Measurements from ENCODE around the gene APBA1. TPM values are rescaled to one million over a fixed set of nuclear protein-coding genes. Genes with fewer than 3 reads are reported as not detected.

APBA1 gene
- total and polyA plus RNA-seq, 2 of the 4 experiments (the other 2 are of a cell fraction) = 3.8 to 5.1 TPM

DNA sequence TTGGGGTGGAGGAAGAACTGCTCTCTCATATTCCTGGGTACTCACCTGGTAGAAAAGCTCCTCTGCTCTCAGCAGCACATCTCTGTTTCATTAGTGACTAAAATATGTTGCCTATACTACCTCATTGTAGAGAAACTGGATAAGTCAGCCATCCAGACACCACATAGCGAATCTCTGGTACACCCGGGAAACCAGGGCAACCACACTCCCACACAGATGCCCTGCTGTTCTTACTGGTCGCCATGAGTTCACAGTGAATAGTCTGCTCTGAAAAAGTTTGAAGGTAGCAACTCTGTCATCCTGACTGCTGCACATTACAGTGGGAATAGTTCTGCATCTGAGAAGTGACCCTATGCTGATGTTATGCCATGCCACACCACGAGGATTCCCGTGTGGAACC lies 212.2 kb downstream of the APBA1 start:
- Histone ChIP-seq H3K4me1 (ENCODE audit: control insufficient read depth, insufficient read depth, low read length) (no peaks in the 10 kb centered on the region), H3K9ac (ENCODE audit: low read depth, low read length) (no peak overlapping the region), H2BK20ac (ENCODE audit: low read depth, low read length) (no peak overlapping the region), H2AFZ (replicated peaks; ENCODE audit: low read length, poor library complexity) (no peak overlapping the region), H4K5ac (ENCODE audit: low read depth, low read length) (no peak overlapping the region), H3K27ac (ENCODE audit: insufficient read depth, low read length) (no peak overlapping the region), H3K4me2 (ENCODE audit: low read depth, low read length) (no peak overlapping the region), H3K23ac (ENCODE audit: low read depth, low read length) (no peak overlapping the region), H3K4me3 (ENCODE audit: insufficient read depth, low read depth, low read length) (no peak overlapping the region), H2BK15ac (ENCODE audit: low read depth, low read length) (no peak overlapping the region), H4K8ac (ENCODE audit: low read depth in 2 of 2, low read length in 2 of 2) (no peak overlapping the region), H4K20me1 (ENCODE audit: insufficient read depth, low read length) (no peaks in the 10 kb centered on the region), H2BK120ac (ENCODE audit: low read depth, low read length) (no peak overlapping the region), H2BK5ac (ENCODE audit: low read depth, low read length, poor library complexity, severe bottlenecking) (no peak overlapping the region), H2AK9ac (replicated peaks; ENCODE audit: low read depth, low read length, poor library complexity) (no peak overlapping the region), H3K18ac (ENCODE audit: low read depth, low read length) (no peak overlapping the region), H3K9me3 (ENCODE audit: control insufficient read depth, insufficient read depth, low read length) (no peaks in the 10 kb centered on the region), H3K27me3 (ENCODE audit: control insufficient read depth, insufficient read depth, low read length) (no peaks in the 10 kb centered on the region), H3K14ac (replicated peaks; ENCODE audit: low read depth, low read length) (no peak overlapping the region), H3K36me3 (ENCODE audit: control insufficient read depth, insufficient read depth, low read length) (no peaks in the 10 kb centered on the region), H3K79me1 (ENCODE audit: low read depth in 1 of 2, low read length in 2 of 2) (no peaks in the 10 kb centered on the region), H2AK5ac (ENCODE audit: low read depth, low read length) (no peak overlapping the region), H3K4ac (ENCODE audit: low read depth, low read length) (no peak overlapping the region), H3K9me1 (ENCODE audit: insufficient read depth, low read length) (no peaks in the 10 kb centered on the region), H4K91ac (ENCODE audit: insufficient read depth, low read depth, low read length) (no peak overlapping the region), H3K56ac (ENCODE audit: extremely low read depth, insufficient read depth, low read length) (no peak overlapping the region)
- TF ChIP-seq CHD1 (IDR thresholded peaks at IDR 0.05; ENCODE audit: low read depth, low read length) (no peak), NFE2L2 (IDR thresholded peaks at IDR 0.05; ENCODE audit: low read depth, low read length) (no peak), CEBPB (IDR thresholded peaks at IDR 0.05; ENCODE audit: low read depth, low read length) (no peak), FOS (IDR thresholded peaks at IDR 0.05; ENCODE audit: low read depth, low read length) (no peak), MAZ (IDR thresholded peaks at IDR 0.05; ENCODE audit: borderline replicate concordance, low read depth, low read length) (no peak), RFX5 (IDR thresholded peaks at IDR 0.05; ENCODE audit: low read depth, low read length) (no peak), RCOR1 (IDR thresholded peaks at IDR 0.05; ENCODE audit: insufficient replicate concordance, low read length) (no peak), MXI1 (IDR thresholded peaks at IDR 0.05; ENCODE audit: borderline replicate concordance, low read depth, low read length) (no peak), MAFK (IDR thresholded peaks at IDR 0.05; ENCODE audit: low read depth, low read length) (no peak), POLR2A (IDR thresholded peaks at IDR 0.05; ENCODE audit: low read depth, low read length) (no peak), RAD21 (IDR thresholded peaks at IDR 0.05; ENCODE audit: low read length) (no peak)
- TF ChIP-seq, protein P1, sequence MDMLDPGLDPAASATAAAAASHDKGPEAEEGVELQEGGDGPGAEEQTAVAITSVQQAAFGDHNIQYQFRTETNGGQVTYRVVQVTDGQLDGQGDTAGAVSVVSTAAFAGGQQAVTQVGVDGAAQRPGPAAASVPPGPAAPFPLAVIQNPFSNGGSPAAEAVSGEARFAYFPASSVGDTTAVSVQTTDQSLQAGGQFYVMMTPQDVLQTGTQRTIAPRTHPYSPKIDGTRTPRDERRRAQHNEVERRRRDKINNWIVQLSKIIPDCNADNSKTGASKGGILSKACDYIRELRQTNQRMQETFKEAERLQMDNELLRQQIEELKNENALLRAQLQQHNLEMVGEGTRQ (IDR thresholded peaks at IDR 0.05; ENCODE audit: low read depth, low read length) = no peak
- TF ChIP-seq, protein P2, sequence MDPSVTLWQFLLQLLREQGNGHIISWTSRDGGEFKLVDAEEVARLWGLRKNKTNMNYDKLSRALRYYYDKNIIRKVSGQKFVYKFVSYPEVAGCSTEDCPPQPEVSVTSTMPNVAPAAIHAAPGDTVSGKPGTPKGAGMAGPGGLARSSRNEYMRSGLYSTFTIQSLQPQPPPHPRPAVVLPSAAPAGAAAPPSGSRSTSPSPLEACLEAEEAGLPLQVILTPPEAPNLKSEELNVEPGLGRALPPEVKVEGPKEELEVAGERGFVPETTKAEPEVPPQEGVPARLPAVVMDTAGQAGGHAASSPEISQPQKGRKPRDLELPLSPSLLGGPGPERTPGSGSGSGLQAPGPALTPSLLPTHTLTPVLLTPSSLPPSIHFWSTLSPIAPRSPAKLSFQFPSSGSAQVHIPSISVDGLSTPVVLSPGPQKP (IDR thresholded peaks at IDR 0.05; ENCODE audit: borderline replicate concordance, low read depth, low read length) = no peak
- TF ChIP-seq, protein P3, sequence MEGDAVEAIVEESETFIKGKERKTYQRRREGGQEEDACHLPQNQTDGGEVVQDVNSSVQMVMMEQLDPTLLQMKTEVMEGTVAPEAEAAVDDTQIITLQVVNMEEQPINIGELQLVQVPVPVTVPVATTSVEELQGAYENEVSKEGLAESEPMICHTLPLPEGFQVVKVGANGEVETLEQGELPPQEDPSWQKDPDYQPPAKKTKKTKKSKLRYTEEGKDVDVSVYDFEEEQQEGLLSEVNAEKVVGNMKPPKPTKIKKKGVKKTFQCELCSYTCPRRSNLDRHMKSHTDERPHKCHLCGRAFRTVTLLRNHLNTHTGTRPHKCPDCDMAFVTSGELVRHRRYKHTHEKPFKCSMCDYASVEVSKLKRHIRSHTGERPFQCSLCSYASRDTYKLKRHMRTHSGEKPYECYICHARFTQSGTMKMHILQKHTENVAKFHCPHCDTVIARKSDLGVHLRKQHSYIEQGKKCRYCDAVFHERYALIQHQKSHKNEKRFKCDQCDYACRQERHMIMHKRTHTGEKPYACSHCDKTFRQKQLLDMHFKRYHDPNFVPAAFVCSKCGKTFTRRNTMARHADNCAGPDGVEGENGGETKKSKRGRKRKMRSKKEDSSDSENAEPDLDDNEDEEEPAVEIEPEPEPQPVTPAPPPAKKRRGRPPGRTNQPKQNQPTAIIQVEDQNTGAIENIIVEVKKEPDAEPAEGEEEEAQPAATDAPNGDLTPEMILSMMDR (conservative IDR thresholded peaks at IDR 0.05; ENCODE audit: low read depth, low read length) = no peak
- ATAC-seq (ENCODE audit: low read depth) = no peak
- no TSS peak for BruUV-seq (replicated peaks)
- POLR2A ChIA-PET (ENCODE audit: unreplicated experiment) = no interaction called here
- in situ Hi-C loops (cut with MboI; ENCODE audit: low sequenced_read_pairs) (no loop called here), dilution Hi-C loops (cut with HindIII; ENCODE audit: low sequenced_read_pairs, unreplicated experiment) (no loop called here), intact Hi-C loops (cut with micrococcal nuclease) (no loop called here)
- no CpG with 5 or more reads among the region's 5 CpGs for WGBS, 2 experiments (ENCODE audit: extremely low coverage in 2 of 2, insufficient read length in 1 of 2)
- CTCF ChIA-PET = no interaction called here
- no peak for DNase-seq

Measured in IMR-90 (cell line).